HUDEP-2 (cell line): ENCODE measurements around the gene SEPTIN5.
"Not testable (repeated sequence)": the region's sequence is repeated elsewhere in the genome, so short reads cannot be mapped to it uniquely, and the experiment has no call there.

ENCODE experiments used
- DNase-seq, 76 experiments: peaks; one replicate each; lab custom pipeline; 2025; ENCODE audit not compliant: unreplicated experiment in 76 of 76; lab: John Stamatoyannopoulos, UW

The SEPTIN5 gene

DNA sequence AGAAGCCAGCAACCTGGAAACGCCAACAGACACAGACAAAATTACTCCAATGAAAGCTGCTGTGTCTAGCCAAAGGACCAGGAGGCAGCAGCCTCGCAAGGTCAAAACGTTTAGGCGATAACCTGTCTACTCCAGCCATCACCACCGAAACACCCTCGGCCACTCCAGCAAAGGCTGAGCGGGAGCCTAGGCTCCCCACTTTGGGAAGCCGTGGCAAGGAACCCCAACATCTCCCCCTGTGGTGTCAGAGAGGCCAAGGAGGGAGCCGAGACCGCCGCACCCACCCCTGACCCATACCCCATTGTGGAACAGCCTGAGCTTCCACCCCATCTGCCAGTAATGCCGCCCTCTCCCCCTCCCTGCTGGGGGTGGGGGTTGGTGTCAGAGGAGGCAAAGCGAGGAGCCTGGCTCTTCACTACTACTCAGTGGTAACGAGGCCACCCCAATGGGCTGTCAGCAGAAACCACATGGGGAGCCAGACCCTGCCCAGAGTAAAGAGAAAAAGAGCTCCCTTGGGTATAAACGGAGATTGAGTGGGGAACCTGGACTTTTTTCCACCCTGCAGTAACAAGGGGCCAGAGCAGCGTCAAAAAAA, 33.9 kb upstream of the SEPTIN5 start:
- no peak for DNase-seq

DNA sequence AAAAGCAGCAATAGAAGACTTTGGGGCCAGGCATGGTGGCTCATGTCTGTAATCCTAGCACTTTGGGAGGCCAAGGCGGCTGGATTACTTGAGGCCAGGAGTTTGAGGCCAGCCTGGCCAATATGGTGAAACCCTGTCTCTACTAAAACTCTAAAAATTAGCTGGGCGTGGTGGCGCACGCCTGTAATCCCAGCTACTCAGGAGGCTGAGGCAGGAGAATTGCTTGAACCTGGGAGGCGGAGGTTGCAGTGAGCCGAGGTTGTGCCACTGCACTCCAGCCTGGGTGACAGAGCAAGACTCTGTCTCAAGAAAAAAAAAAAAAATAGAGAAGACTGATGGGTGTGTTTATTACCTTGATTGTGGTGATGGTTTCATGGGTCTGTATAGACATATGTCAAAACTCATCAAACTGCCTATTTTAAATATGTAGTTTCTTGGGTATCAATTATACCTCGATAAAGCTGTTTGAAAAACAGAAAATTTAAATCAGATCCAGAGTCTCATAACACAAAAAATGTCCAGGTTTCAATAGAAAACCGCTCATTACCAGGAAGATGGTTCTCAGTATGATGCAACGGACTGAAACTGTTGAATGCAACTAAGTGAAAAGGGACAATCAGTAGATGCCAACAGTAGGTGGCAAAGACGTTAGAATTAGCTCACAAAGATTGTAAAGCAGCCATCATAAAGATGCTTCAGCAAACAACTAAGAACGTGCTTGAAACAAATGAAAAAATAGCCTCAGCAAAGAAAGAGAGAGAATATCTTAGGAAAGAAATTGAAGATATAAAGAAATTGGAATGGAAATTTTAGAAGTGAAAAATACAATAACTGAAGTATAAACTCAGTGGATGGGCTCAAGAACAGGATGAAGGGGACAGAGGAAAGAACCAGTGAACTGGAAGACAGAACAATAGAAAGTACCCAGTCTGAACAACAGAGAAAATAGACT, 33.1 kb upstream of the SEPTIN5 start:
- no peak for DNase-seq

DNA sequence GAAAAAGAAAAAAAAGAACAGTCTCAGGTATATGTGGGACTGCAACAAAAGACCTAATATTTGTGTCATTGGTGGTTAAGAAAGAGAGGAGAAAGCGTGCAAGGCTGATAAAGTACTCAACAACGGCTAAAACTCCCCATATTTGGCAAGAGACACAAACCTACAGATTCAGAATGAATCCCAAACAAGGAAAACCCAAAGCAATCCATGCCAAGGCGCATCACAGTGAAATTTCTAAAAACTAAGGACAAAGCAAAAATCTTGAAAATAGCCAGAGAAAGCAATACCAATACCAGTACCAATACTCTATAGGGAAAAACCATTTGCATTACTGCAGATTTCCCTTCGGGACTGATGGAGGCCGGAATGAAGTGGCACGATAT, 32.4 kb upstream of the SEPTIN5 start:
- DNase-seq = peak in 1 of 76 experiments; percentile 1

DNA sequence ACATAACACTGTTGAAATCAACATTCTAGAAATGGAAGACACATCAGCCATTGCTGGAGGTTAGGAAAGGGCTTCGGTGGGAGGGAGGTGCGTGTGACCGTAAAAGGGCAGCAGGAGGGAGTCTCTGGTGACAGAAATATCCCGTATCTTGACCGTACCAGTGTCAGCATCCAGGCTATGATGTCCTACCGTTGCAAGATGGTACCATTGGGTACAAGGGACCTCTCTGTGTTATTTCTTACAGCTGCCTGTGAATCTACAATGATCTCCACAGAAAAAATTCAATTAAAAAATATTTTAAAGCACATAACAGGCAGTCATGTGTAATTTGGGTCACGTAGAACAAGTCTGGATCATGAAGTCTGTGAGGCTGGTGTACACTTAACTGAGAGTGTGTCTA, 27.4 kb upstream of the SEPTIN5 start:
- no peak for DNase-seq

DNA sequence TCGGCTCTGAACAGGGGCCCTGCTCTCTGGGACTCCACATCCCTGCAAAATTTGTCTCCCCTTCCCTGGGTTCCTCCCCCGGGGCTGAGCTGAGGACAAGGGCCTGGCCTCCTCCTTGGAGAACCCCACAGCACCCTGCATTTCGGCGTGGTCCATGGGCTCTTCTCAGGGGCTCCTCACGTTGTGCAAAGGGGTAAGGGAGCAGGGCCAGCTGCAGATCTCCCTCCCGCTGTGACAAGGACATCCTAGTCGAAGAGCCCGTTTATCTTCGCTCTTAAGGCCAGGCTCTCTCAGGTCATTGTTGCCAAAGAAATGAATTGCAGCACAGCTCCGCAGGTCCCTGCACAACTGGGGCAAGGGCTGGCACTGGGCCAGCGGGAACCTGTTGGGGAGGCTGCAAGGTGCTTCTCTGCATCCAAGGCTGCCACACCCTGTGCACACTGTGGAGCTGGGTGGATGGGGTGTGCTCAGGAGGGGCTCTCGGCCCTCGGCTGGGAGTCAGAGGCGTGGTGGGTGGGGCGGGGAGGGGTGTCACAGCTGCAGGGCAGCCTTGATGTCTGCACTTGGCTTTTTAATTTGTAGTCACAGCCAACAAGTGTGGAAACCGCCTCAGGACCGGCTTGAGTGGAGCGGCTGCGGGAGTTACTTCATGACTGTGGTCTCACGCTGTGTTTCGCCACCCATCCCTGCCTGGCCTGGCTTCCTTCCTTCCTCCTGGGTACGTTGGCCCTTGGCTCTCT, 26.6 kb upstream of the SEPTIN5 start:
- DNase-seq = no peak

DNA sequence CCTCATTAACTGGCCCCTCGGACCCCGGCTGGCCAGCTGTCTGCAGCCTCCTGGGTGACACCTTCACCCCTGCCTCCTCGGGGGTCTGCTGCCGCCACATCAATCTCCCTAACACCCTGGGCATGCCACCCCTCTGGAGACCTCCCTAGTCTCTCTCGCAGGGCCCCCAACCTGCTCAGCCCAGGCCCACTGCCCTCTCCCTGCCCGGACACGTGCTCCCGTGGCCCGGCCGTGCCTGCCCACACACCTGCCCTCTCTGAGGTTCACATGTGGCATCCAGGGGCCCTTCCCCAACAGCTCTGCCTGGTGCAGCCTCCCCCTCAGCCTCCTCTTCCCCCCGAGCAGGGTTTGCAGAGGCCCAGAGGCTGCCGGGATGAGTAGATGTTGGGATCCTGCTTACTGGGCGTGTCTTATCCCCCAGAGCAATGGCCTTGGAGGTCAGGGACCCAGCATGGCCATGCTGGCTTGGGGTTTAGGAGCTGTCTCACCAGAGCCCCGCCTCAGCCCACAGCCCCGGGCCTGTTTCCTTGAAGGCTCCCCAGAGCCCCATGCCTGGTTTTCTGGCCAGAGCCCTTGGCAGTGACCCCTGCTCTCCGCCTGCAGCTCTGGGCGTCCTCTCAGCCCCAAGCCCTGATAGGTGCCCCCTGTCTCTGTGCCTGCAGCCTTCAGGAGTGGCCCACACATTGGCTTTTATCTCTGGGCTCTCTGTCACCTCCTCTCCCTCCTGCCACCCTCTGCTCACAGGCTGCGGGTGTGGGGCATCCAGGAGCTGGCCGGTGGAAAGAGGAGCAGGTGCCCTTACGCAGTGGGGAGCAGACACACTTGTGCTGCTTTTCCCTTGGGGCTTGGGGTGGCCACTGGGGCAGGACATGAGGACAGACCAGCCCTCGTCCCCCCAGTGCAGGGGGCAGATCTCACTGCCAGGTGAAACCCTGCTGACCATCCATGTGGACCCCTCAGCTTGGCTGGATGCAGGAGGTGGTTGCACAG, 25.7 kb upstream of the SEPTIN5 start:
- no peak for DNase-seq

DNA sequence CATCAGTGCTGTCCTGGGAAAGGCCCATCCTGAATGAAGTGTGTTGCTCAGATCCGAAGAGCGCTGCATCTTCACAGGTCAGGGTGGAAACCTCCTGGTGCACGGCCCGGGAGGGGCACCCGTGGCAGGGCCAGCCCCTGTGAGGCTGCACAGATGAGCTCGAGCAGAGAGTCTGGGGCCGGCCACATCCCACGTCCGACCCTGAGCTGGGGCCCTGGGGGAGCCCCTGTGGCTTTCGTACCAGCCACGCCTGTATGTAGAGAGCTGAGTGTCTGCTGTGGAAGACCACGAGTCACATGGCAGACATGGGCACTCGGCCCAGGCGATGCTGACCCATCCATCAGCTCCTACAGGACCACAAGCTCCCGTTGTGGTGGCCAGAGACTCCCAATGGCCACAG, 24.9 kb upstream of the SEPTIN5 start:
- no peak for DNase-seq

DNA sequence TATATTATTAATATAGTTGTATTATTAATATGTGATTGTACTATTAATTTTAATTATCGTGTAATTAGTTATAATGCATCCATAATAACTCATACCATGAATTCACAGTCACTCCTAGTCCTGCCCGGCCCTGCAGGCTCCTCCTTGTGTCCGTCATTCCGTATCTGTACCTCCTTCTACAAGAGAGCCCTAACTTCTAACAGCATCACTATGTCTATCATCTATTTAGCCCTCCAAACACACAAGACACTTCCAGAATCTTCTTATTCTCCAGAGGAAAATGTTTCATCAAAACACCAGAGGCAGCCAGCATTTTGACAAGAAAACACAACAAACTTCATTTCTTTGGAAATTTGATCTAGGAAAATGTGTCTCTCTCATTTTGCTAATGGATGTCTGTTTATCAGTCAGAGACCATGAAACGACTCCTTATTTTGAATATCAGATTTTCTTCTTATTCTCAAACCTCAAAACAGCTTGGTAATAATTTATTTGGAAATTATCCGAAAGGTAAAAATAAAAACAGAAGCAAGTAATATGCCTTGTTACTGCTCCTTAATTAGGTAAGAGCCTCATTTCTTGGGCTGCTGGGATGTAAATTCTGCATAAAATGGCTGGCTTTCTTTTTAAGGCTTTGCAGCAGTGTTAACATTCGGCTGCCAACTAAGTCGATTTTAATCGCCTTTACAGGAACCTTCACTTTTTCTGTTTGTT, 23.1 kb upstream of the SEPTIN5 start:
- no peak for DNase-seq

DNA sequence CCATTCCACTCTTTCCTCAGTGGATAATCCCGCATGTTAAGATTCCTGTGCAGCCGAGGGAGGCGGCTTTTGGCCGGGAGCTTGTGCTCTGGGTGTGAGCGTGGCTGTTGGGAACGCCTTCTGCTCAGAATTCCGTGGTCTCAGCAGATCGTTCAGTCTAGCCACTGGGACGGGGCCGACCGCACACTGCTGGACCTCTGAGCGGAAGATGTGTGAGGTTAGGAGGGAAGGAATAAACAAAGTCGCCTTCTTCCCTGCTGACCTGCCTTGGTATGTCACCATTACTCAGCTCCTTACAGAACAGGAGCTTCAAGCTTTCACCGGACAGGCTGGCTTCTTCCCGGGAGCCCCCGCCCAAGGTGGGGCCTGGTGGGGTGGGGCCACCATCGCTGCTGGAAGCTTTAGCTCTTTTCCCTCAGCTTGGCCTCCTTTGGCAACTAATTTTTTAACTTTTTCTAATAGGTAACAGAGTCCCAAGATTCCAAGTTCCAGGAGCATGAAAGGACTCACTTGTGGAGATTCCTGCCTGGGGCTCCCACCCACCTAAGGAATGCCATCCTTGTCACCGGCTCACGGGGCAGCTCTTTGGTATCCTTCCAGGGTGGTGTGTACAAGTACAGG, 22.5 kb upstream of the SEPTIN5 start:
- DNase-seq = no peak

DNA sequence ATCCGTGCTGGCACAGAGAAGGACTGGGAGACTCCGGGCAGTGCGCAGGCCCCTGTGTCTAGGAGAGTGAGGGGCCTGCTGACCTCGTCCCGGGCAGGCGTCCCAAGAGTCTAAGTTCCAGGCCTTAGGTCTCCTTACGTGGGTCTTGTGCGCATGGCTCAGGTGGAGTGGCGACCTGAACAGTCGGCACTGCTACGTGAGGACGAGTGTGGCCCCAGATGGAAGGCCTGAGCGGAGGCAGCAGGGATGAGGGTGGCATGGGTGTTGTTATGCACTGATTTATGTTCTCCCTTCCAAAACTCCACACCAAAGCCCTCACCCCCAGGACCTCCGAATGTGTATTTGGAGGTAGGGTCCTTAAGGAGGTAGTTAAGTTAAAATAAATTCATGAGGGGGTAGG, 20.7 kb upstream of the SEPTIN5 start:
- DNase-seq = no peak

DNA sequence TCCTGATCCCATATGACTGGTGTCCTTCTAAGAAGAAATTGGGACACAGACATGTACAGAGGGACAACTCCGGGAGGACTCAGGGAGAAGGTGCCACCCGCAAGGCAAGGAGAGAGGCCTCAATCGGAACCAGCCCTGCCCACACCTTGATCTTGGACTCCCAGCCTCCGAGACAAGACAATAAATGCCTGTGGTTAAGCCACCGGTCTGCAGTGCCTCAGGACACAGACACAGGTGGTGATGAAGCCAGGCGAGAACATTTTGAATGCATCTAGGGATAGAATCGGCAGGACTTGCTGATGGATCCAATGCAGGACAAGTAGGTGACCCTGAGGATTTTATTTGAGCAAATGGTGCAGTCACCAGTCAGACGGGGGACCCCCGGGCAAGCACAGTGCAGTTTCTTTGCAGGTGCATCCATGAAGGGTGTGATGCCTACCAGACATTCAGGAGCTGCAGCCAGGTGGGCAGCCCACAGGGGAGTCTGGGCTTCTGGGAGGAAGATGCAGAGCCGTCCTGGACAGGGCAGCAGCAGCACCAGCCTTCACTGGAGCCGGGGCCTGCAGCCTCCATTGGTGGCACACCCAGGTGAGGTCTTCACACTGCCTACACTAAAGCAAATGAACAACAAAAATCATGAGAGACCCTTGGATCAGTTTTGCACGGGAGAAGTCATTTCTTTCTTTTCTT, 20.2 kb upstream of the SEPTIN5 start:
- DNase-seq = no peak

DNA sequence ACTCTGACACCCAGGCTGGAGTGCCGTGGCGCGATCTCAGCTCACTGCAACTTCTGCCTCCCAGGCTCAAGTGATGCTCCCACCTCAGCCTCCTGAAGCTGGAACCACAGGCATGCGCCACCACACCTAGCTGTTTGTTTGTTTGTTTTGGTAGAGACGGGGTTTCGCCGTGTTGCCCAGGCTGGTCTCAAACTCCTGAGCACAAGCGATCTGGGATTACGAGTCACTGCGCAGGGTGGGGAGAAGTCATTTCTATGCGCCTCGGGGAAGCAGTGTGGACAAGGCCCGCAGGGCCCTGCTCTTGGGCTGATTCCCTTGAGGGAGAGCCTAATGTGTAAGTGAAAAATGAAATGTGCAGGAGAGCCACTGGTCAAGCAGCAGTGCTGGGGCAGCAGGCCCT, 19.6 kb upstream of the SEPTIN5 start:
- no peak for DNase-seq

DNA sequence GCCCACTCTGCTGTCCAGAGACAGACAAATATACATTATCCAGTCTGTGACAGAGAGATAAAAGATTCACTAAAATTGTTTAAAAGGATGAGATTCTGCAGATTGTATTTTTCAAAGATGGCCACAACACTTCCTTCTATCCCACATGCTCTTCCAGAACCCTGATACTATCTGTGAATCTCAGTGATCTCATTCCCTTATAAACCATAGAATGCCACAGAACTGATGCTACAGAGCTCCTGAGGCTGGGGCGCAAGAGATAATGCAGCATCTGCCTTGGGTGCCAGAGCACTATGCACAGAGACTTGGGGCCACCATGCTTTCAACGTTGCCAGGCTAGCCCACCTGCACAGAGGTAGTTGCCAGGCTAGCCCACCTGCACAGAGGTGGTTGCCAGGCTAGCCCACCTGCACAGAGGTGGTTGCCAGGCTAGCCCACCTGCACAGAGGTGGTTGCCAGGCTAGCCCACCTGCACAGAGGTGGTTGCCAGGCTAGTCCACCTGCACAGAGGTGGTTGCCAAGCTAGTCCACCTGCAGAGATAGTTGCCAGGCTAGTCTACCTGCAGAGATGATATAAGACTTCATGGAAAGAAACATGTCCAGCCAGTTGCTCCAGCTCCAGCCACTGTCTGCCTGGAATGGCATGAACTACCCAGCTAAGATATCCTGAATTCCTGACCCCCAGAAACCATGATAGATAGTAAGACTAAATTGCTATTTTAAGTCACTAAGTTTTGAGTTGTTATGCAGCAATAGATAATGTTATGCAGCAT, 17.6 kb upstream of the SEPTIN5 start:
- DNase-seq = no peak

DNA sequence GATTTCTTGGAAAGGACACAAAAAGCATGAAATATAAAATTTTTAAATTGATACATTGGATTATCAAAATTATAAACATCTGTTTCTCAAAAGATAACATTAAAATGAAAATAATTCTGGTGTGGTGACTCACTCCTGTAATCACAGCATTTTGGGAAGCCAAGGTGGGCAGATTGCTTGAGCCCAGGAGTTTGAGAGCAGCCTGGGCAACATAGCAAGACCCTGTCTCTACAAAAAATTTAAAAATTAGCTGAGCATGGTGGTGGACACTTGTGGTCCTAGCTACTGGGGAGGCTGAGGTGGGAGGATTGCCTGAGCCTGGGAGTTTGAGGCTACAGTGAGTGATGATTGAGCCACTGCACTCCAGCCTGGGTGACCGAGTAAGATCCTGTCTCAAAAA, 16.4 kb upstream of the SEPTIN5 start:
- not testable (repeated sequence) for DNase-seq

DNA sequence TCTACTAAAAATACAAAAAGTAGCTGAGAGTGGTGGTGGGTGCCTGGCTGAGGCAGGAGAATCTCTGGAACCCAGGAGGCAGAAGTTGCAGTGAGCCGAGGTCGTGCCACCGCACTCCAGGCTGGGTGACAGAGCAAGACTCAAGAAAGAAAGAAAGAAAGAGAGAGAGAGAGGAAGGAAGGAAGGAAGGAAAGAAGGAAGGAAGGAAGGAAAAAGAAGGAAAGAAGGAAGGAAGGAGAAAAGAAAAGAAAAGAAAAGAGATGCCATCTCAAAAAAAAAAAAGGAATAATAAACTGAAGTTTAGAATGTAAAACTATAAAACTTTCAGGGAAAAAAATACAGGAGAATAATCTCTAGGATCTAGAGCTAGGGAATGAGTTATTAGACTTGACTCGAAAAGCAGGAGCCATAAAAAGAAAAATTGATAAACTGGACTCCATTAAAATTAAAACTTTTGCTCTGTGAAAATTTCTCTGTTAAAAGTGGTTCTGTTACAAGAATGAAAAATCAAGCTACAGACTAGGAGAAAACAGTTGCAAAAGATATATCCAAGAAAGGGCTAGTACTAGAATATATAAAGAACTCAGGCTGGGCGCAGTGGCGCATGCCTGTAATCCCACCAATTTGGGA, 13.4 kb upstream of the SEPTIN5 start:
- no peak for DNase-seq

DNA sequence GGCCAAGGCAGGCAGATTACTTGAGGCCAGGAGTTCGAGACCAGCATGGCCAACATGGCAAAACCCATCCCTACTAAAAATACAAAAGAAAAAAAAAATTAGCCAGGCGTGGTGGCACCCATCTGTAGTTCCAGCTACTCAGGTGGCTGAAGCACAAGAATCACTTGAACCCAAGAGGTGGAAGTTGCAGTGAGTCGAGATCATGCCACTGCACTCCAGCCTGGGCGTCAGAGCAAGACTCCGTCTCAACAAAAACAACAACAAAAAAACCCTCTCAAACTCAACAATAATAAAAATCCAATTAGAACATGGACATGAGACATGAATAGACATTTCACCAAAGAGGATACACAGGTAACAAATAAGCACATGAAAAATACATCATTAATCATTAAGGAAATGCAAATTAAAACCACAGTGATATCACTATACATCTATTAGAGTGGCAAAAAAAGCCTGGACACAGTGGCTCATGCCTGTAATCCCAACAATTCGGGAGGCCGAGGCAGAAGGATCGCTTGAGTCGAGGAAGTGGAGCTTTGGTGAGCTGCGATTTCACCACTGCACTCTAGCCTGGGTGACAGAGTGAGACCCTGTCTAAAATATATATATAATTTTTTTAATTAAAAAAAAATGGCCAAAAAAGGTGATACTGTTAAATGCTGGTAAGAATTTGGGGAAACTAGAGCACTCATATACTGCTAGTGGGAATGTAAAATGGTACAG, 12.7 kb upstream of the SEPTIN5 start:
- DNase-seq = no peak

DNA sequence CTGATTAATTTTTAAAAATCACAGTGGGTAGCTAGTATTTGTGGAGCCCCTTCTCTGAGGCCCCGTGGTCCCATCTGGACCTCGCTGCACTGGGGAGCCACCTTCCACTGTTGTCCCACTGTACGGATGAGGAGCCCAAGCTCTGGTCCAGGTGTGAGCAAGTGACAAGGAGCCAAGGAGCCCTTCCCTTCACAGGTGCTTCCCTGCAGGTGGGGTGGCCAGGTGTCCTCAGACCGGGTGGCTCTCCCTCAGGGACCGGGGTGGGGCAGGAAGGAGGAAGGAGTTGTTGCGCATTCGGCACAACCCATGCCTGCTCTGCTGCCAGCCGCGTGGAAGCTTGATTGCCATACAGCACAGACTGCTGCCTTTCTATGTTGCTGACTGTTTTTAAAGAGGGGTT, 10.4 kb upstream of the SEPTIN5 start:
- no peak for DNase-seq
